Kidney (tissue), 14 donors: ENCODE measurements around the gene GPR171. TPM values are rescaled to one million over a fixed set of nuclear protein-coding genes. Genes with fewer than 3 reads are reported as not detected.
"Not testable (repeated sequence)": the region's sequence is repeated elsewhere in the genome, so short reads cannot be mapped to it uniquely, and the experiment has no call there.

Source experiments
- DNase-seq, 5 donors: peaks; one replicate each; pipeline ENCODE4 v3.0.0-alpha.2; 2013 to 2020
- FAIRE-seq: peaks from 2 replicates; lab custom pipeline; 2012; peaks lifted over from hg19 to GRCh38; lab: Jason Lieb, UNC
- H3K27ac ChIP-seq, 2 donors: one replicate each; pipeline ENCODE4 v1.7.0; 2013; ENCODE audit warnings: low read depth in 2 of 2, low read length in 2 of 2, inconsistent platforms in 1 of 2
- H3K27me3 ChIP-seq: one replicate; pipeline ENCODE4 v1.7.1; 2013; ENCODE audit warnings: low read length, inconsistent platforms; ENCODE audit not compliant: control insufficient read depth, insufficient read depth
- H3K36me3 ChIP-seq, 3 donors: one replicate each; pipeline versions ENCODE4 v1.7.0 to v1.7.1; 2013; ENCODE audit warnings: low read length in 3 of 3, control low read depth in 1 of 3, inconsistent platforms in 1 of 3; ENCODE audit not compliant: insufficient read depth in 3 of 3, control insufficient read depth in 2 of 3
- H3K4me1 ChIP-seq, 3 donors: one replicate each; pipeline versions ENCODE4 v1.7.0 to v1.7.1; 2013; ENCODE audit warnings: low read length in 3 of 3, inconsistent platforms in 1 of 3, low read depth in 1 of 3; ENCODE audit not compliant: control insufficient read depth in 2 of 3, insufficient read depth in 2 of 3
- H3K4me3 ChIP-seq, 3 donors: one replicate each; pipeline versions ENCODE4 v1.7.0 to v1.8.1; 2013; ENCODE audit warnings: low read length in 3 of 3, control low read depth in 1 of 3, inconsistent platforms in 1 of 3
- H3K9ac ChIP-seq, 3 donors: one replicate each; pipeline versions ENCODE4 v1.7.0 to v1.7.1; 2013; ENCODE audit warnings: low read length in 3 of 3, control low read depth in 1 of 3, inconsistent platforms in 1 of 3
- H3K9me3 ChIP-seq, 3 donors: one replicate each; pipeline versions ENCODE4 v1.7.0 to v1.7.1; 2013; ENCODE audit warnings: low read length in 3 of 3, control low read depth in 1 of 3, inconsistent platforms in 1 of 3; ENCODE audit not compliant: control insufficient read depth in 2 of 3, insufficient read depth in 1 of 3
- intact Hi-C: fragments of 100-400 bp; cut with DNase I; formaldehyde crosslinking; loops from one replicate; pipeline ENCODE4 v1.11.1; 2022
- polyA plus RNA-seq: library from polyadenylated mRNA; stranded (reverse); fragments of 350-450 nt; fragmentation: Illumina TruSeq; extraction: RNeasy Lipid Tissue Mini Kit (QIAGEN cat#74804); gene quantifications from one replicate; pipeline ENCODE4 v1.2.3, GENCODE V29; 2014; ENCODE audit warnings: low read depth, low replicate concordance; ENCODE audit not compliant: insufficient read depth
- total RNA-seq: library from RNA; stranded (reverse); fragmentation: NEBNext Ultra II Directional; extraction: Animal tissue kit (Norgen Biotek cat#: 25700); gene quantifications from one replicate; pipeline ENCODE4 v1.2.1, GENCODE V29; 2021
- TF ChIP-seq, protein P1 (sequence below): IDR thresholded peaks from 3 replicates; pipeline ENCODE4 v1.5.1; 2012; ENCODE audit warnings: mild to moderate bottlenecking, moderate library complexity, borderline replicate concordance; ENCODE audit not compliant: insufficient read depth; ENCODE audit errors: extremely low read depth
- donor health status: control.
- donor health status: control.
- donor health status: control.
- donor health status: control.
- donor health status: control.
- donor health status: DM: yes; HTN: yes; CAD: no.
- donor health status: Normal renal cell carcinoma (clear cell type).

GPR171 gene
- total and polyA plus RNA-seq, 2 donors from 2014 or later: 0.47 to 4.9 TPM

DNA sequence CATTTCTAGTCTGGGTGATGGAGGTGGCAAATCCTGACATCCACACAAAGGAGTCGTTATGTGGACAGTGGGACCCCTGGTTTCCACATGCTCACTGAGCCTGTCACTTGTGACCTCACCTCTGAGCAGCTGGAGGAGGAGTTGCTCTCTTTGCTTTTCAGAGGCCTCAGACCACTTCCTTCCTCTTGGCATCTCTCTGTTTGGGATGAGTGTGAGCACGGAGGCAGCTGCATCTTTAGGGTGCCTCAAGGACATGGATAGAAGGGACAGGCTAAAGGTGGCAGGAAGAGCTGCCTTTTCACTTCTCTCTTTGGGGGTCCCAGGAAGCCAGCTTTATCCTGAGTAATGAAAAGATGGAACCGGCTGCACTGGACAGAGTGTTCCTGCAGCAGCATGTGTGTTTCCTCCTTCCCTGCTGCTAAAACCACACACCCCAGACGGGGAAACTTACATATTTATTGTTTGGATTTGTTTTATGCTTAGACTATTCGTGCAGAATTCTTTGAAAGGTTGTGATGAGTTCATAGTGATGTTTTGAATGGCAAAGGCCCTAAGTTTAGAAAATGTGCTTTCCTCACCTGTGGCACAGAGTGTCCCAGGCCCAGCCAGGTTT is 31.8 kb downstream of the GPR171 start:
- H3K36me3 ChIP-seq: no peaks in the 10 kb centered on the region
- no peak for FAIRE-seq
- H3K4me3 ChIP-seq: no peak overlapping the region
- TF ChIP-seq, protein P1, sequence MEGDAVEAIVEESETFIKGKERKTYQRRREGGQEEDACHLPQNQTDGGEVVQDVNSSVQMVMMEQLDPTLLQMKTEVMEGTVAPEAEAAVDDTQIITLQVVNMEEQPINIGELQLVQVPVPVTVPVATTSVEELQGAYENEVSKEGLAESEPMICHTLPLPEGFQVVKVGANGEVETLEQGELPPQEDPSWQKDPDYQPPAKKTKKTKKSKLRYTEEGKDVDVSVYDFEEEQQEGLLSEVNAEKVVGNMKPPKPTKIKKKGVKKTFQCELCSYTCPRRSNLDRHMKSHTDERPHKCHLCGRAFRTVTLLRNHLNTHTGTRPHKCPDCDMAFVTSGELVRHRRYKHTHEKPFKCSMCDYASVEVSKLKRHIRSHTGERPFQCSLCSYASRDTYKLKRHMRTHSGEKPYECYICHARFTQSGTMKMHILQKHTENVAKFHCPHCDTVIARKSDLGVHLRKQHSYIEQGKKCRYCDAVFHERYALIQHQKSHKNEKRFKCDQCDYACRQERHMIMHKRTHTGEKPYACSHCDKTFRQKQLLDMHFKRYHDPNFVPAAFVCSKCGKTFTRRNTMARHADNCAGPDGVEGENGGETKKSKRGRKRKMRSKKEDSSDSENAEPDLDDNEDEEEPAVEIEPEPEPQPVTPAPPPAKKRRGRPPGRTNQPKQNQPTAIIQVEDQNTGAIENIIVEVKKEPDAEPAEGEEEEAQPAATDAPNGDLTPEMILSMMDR: no peak
- no peak overlapping the region for H3K27ac ChIP-seq
- no peaks in the 10 kb centered on the region for H3K9me3 ChIP-seq
- no peak overlapping the region for H3K9ac ChIP-seq
- H3K4me1 ChIP-seq: no peaks in the 10 kb centered on the region
- H3K27me3 ChIP-seq: no peaks in the 10 kb centered on the region
- DNase-seq: no peak
- intact Hi-C loops: no loop called here

DNA sequence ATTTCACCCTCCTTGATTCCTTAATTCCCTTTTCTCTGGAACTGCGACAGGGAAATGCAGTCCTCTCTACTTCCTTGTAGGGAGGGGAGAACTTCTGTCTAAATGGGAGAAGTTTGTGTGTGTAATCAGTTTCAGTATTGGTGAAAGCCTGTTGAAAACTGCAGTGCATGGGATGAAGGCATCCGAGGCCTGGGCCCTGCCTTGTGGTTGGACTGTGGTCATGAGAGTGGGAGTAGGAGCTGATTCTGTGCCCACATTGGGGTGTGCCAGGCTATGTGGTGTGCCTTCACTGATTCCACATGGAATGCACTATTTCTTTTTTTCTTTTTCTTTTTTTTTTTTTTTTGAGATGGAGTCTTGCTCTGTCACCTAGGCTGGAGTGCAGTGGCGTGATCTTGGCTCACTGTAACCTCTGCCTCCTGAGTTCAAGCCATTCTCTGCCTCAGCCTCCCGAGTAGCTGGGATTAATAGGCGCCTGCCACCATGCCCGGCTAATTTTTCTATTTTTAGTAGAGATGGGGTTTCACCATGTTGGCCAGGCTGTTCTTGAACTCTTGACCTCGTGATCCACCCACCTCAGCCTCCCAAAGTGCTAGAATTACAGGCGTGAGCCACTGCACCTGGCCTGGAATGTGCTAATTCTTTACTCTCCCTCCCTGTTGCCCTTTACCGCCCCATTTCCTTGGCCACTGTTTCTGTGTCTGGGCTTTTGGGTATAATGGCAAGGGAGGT is 32.9 kb downstream of the GPR171 start:
- H3K36me3 ChIP-seq, H3K27me3 ChIP-seq, H3K9me3 ChIP-seq, FAIRE-seq, H3K4me3 ChIP-seq, H3K27ac ChIP-seq, H3K4me1 ChIP-seq, intact Hi-C loops, DNase-seq, H3K9ac ChIP-seq: not testable (repeated sequence)

DNA sequence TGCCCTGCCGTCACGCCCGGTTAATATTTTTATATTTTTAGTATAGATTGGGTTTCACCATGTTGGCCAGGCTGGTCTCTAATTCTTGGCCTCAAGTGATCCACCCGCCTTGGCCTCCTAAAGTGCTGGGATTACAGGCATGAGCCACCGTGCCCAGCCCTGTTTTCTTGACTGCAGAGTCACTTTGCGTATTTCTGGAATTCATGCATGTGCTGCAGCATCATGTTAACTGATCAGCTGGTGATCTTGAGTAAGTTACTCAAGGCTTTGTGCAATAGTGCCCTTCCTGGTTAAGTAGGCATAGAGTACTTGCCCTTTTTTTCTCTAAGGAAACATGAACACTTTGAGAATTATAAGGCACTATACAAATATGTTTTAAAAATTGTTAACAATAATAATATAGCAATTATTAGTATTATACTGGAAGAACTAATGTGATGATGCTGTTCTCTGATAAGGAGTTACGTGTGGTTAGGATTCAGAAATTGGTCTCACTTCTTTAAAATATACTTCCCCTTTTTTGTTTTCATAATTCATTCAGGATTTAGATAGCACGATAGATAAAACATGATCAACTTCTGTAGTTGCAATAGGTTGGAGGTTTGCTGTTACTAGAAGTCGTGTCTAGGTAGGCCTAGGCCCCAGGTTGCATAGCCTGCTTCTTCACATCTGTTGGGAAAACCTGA is 33.6 kb downstream of the GPR171 start:
- no peak for DNase-seq
- intact Hi-C loops: no loop called here
- no peak overlapping the region for H3K4me3 ChIP-seq

More for the DNA sequence above, 33.6 kb downstream of the GPR171 start:
- Histone ChIP-seq H3K27ac (no peak overlapping the region), H3K9me3 (no peaks in the 10 kb centered on the region), H3K36me3 (no peaks in the 10 kb centered on the region), H3K9ac (no peak overlapping the region), H3K27me3 (no peaks in the 10 kb centered on the region), H3K4me1 (no peaks in the 10 kb centered on the region)
- no peak for FAIRE-seq
- TF ChIP-seq, protein P1: no peak
